Hepatocyte (in vitro differentiated cells): Measurements from ENCODE around the gene ZBTB42. TPM values are rescaled to one million over a fixed set of nuclear protein-coding genes. Genes with fewer than 3 reads are reported as not detected.
A peak's percentile ranks its signal among the peaks of the same experiment; 100 is the strongest.

Experiments used
- DNase-seq: peaks from one replicate; pipeline ENCODE4 v3.0.0-alpha.2; 2016; ENCODE audit warnings: low spot score
- H2AFZ ChIP-seq: fragments of 200-600 bp; sonication (generic); 2 replicates; pipeline ENCODE4 v1.6.0; 2016; ENCODE audit warnings: antibody characterized with exemption, mild to moderate bottlenecking
- H3K27ac ChIP-seq: fragments of 200-600 bp; sonication (generic); 2 replicates; pipeline ENCODE4 v1.5.1; 2016; ENCODE audit warnings: mild to moderate bottlenecking
- H3K27me3 ChIP-seq: fragments of 200-600 bp; sonication (generic); 2 replicates; pipeline ENCODE4 v1.6.1; 2016
- H3K36me3 ChIP-seq: fragments of 200-600 bp; sonication (generic); replicated peaks from 2 replicates; pipeline ENCODE4 v1.5.1; 2016; ENCODE audit warnings: low read depth; ENCODE audit not compliant: insufficient read depth
- H3K4me1 ChIP-seq: fragments of 200-600 bp; sonication (generic); 2 replicates; pipeline ENCODE4 v1.5.1; 2016; ENCODE audit warnings: mild to moderate bottlenecking, moderate library complexity; ENCODE audit not compliant: insufficient read depth
- H3K4me2 ChIP-seq: fragments of 200-600 bp; sonication (generic); 2 replicates; pipeline ENCODE4 v1.6.0; 2016
- H3K4me3 ChIP-seq: fragments of 200-600 bp; sonication (generic); 2 replicates; pipeline ENCODE4 v1.5.1; 2016; ENCODE audit warnings: mild to moderate bottlenecking
- H3K79me2 ChIP-seq: fragments of 200-600 bp; sonication (generic); 2 replicates; pipeline ENCODE4 v1.6.0; 2017; ENCODE audit warnings: mild to moderate bottlenecking
- H3K9me2 ChIP-seq: fragments of 200-600 bp; sonication (generic); replicated peaks from 2 replicates; pipeline ENCODE4 v1.6.0; 2017; ENCODE audit warnings: mild to moderate bottlenecking; ENCODE audit not compliant: insufficient read depth
- H3K9me3 ChIP-seq: fragments of 200-600 bp; sonication (generic); 2 replicates; pipeline ENCODE4 v1.5.1; 2016; ENCODE audit warnings: low read depth, mild to moderate bottlenecking
- H4K20me1 ChIP-seq: fragments of 200-600 bp; sonication (generic); 2 replicates; pipeline ENCODE4 v1.6.0; 2016; ENCODE audit warnings: mild to moderate bottlenecking; ENCODE audit not compliant: insufficient read depth, poor library complexity, severe bottlenecking
- CTCF ChIP-seq: fragments of 200-600 bp; sonication (generic); IDR thresholded peaks from 2 replicates; pipeline ENCODE4 v1.5.1; 2016; ENCODE audit warnings: antibody characterized with exemption, mild to moderate bottlenecking; ENCODE audit not compliant: poor library complexity
- EZH2 ChIP-seq: fragments of 200-600 bp; sonication (generic); IDR thresholded peaks from 2 replicates; pipeline ENCODE4 v1.6.1; 2016; ENCODE audit warnings: antibody characterized with exemption, mild to moderate bottlenecking, borderline replicate concordance
- EZH2phosphoT487 ChIP-seq: fragments of 200-600 bp; sonication (generic); IDR thresholded peaks from one replicate; pipeline ENCODE4 v1.6.1; 2018; ENCODE audit warnings: antibody characterized with exemption, mild to moderate bottlenecking, low read depth, moderate library complexity; ENCODE audit not compliant: unreplicated experiment, severe bottlenecking
- WGBS: methylation state at CpG from one replicate; pipeline ENCODE4 v1.1.6; 2016; ENCODE audit warnings: low lambda C conversion rate; ENCODE audit errors: missing lambda C conversion rate; 5-methylcytosine and 5-hydroxymethylcytosine counted together
- polyA plus RNA-seq: library from polyadenylated mRNA; unstranded; fragments of >200 nt; fragmentation: Nextera tagmentation; extraction: Ambion mirVana; gene quantifications from 2 replicates; pipeline ENCODE4 v1.2.1, GENCODE V29; 2016
- total RNA-seq: library from RNA; depleted of rRNA; stranded (reverse); fragments of >200 nt; gene quantifications from 2 replicates; pipeline ENCODE4 v1.2.3, GENCODE V29; 2014

ZBTB42 gene
- total and polyA plus RNA-seq, 2 experiments from 2014 or later, result 3.6 to 8.6 TPM

GRCh38 chr14:104798300-104799243 lies 2.3 kb upstream of the ZBTB42 start:
- TF ChIP-seq EZH2phosphoT487 (no peak), EZH2 (no peak), CTCF (no peak)

GRCh38 chr14:104799244-104800014 lies 1.5 kb upstream of the ZBTB42 start:
- H2AFZ ChIP-seq, result peak overlapping the region; percentile 86
- H3K36me3 ChIP-seq, result no peaks in the 10 kb centered on the region
- H3K79me2 ChIP-seq, result peaks cover 10% of the 10 kb centered on the region
- no peaks in the 10 kb centered on the region for H3K9me3 ChIP-seq
- peak; percentile 27 for TF ChIP-seq CTCF
- TF ChIP-seq EZH2, result no peak
- H3K4me1 ChIP-seq, result peaks cover 35% of the 10 kb centered on the region
- WGBS, result 24% methylated on average over 21 of the region's 21 CpGs
- peak overlapping the region; percentile 67 for H3K4me3 ChIP-seq
- no peaks in the 10 kb centered on the region for H3K27me3 ChIP-seq
- H3K9me2 ChIP-seq, result no peaks in the 10 kb centered on the region
- DNase-seq, result peak; percentile 71
- peak overlapping the region; percentile 98 for H3K4me2 ChIP-seq
- H4K20me1 ChIP-seq, result peaks cover 3% of the 10 kb centered on the region
- H3K27ac ChIP-seq, result peak overlapping the region; percentile 96

More at GRCh38 chr14:104798300-104799243, 2.3 kb upstream of the ZBTB42 start:
- no peaks in the 10 kb centered on the region for H3K27me3 ChIP-seq
- peaks cover 42% of the 10 kb centered on the region for H3K4me1 ChIP-seq
- H2AFZ ChIP-seq, result no peak overlapping the region
- H3K79me2 ChIP-seq, result peaks cover 19% of the 10 kb centered on the region
- no peak overlapping the region for H3K4me2 ChIP-seq
- no peaks in the 10 kb centered on the region for H3K9me3 ChIP-seq
- peak overlapping the region; percentile 96 for H3K27ac ChIP-seq
- peaks cover 12% of the 10 kb centered on the region for H4K20me1 ChIP-seq
- no peaks in the 10 kb centered on the region for H3K36me3 ChIP-seq
- no peak overlapping the region for H3K4me3 ChIP-seq
- no peaks in the 10 kb centered on the region for H3K9me2 ChIP-seq
- WGBS, result 81% methylated on average over 16 of the region's 16 CpGs
- DNase-seq, result no peak

- H2AFZ ChIP-seq, result peak overlapping the region; percentile 86
- peak; percentile 95 for DNase-seq
- peaks cover 35% of the 10 kb centered on the region for H3K4me1 ChIP-seq
Measured at GRCh38 chr14:104800015-104800770, 708 bp upstream of the ZBTB42 start.

More at GRCh38 chr14:104800015-104800770, 708 bp upstream of the ZBTB42 start:
- Histone ChIP-seq H3K9me2 (no peaks in the 10 kb centered on the region), H3K9me3 (no peaks in the 10 kb centered on the region), H3K27ac (peak overlapping the region; percentile 96), H3K4me2 (peak overlapping the region; percentile 100), H3K36me3 (no peaks in the 10 kb centered on the region), H3K27me3 (no peaks in the 10 kb centered on the region), H3K79me2 (peaks cover 4% of the 10 kb centered on the region), H3K4me3 (peak overlapping the region; percentile 67), H4K20me1 (no peaks in the 10 kb centered on the region)
- peak; percentile 42 for TF ChIP-seq CTCF
- TF ChIP-seq EZH2, result no peak
- 3% methylated on average over 16 of the region's 83 CpGs for WGBS
